Measurements from ENCODE around the gene KLK5. TPM values are rescaled to one million over a fixed set of nuclear protein-coding genes. Genes with fewer than 3 reads are reported as not detected.

Gene KLK5
- total RNA-seq, 4 donors from 2014 or later, result not detected

GRCh38 chr19:50926144-50926543, 26.7 kb downstream of the KLK5 start:
- Histone ChIP-seq H3K27ac (no peak overlapping the region), H3K36me3 (no peaks in the 10 kb centered on the region), H3K4me1 (no peaks in the 10 kb centered on the region), H3K27me3 (no peaks in the 10 kb centered on the region), H3K9me3 (no peaks in the 10 kb centered on the region), H3K4me3 (no peak overlapping the region)
- TF ChIP-seq CTCF (IDR thresholded peaks at IDR 0.05) (no peak), POLR2A (IDR thresholded peaks at IDR 0.05) (no peak)
- DNase-seq, result no peak

GRCh38 chr19:50925734-50926133, 27.1 kb downstream of the KLK5 start:
- Histone ChIP-seq H3K9me3 (no peaks in the 10 kb centered on the region), H3K27me3 (no peaks in the 10 kb centered on the region), H3K27ac (no peak overlapping the region), H3K4me1 (no peaks in the 10 kb centered on the region), H3K4me3 (no peak overlapping the region), H3K36me3 (no peaks in the 10 kb centered on the region)
- DNase-seq, result no peak
- TF ChIP-seq CTCF (IDR thresholded peaks at IDR 0.05) (no peak), POLR2A (IDR thresholded peaks at IDR 0.05) (no peak)

- TF ChIP-seq CTCF (IDR thresholded peaks at IDR 0.05), result no peak
- TF ChIP-seq POLR2A (IDR thresholded peaks at IDR 0.05), result no peak
- no peak overlapping the region for H3K4me3 ChIP-seq
- no peaks in the 10 kb centered on the region for H3K4me1 ChIP-seq
- no peaks in the 10 kb centered on the region for H3K36me3 ChIP-seq
- no peak overlapping the region for H3K27ac ChIP-seq
- no peaks in the 10 kb centered on the region for H3K9me3 ChIP-seq
- no peak for DNase-seq
- H3K27me3 ChIP-seq, result no peaks in the 10 kb centered on the region
These were observed 28.3 kb downstream of the KLK5 start for GRCh38 chr19:50924586-50924985.

- peak; percentile 72 to 86 (median 79) for DNase-seq
- peak; percentile 63 to 82 (median 78) for TF ChIP-seq CTCF (IDR thresholded peaks at IDR 0.05)
- TF ChIP-seq POLR2A (IDR thresholded peaks at IDR 0.05), result no peak
- Histone ChIP-seq H3K27ac (no peak overlapping the region), H3K9me3 (no peaks in the 10 kb centered on the region), H3K4me1 (no peaks in the 10 kb centered on the region), H3K36me3 (no peaks in the 10 kb centered on the region), H3K27me3 (no peaks in the 10 kb centered on the region), H3K4me3 (no peak overlapping the region)
These were observed 30.5 kb downstream of the KLK5 start for GRCh38 chr19:50922317-50922853.

- no peak for DNase-seq
- H3K9me3 ChIP-seq, result no peaks in the 10 kb centered on the region
- H3K27ac ChIP-seq, result no peak overlapping the region
- no peaks in the 10 kb centered on the region for H3K4me1 ChIP-seq
- no peaks in the 10 kb centered on the region for H3K36me3 ChIP-seq
- no peak for TF ChIP-seq CTCF (IDR thresholded peaks at IDR 0.05)
- TF ChIP-seq POLR2A (IDR thresholded peaks at IDR 0.05), result no peak
- no peaks in the 10 kb centered on the region for H3K27me3 ChIP-seq
- H3K4me3 ChIP-seq, result no peak overlapping the region
These were observed 31.2 kb downstream of the KLK5 start for GRCh38 chr19:50921426-50922316.

Data from Peyer's patch (tissue), 4 donors.